ENCODE measurements around the gene MASTL. TPM values are rescaled to one million over a fixed set of nuclear protein-coding genes. Genes with fewer than 3 reads are reported as not detected.

The MASTL gene
- total RNA-seq, 1 experiment from 2014 or later: 13.8 TPM

DNA sequence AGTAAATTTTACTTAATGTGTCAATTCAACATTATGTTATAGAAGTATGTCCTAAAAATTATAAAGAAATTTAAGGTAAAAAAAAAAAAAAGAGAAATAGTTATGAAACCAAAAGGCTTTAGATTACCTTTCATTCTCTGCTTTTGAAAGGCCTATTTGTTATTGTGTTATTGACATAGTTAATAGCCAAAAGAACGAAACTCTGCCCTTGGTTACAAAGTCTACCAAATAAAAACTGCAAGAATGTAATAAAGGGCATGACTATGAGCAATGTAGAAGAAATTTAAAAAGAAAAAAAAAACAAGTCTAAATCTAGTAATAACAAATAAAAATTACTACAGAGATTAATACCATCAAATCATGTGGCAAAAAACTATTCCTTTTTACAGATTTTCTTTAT is 74.9 kb downstream of the MASTL start:
- DNase-seq (ENCODE audit: low read depth, low spot score) (no peak), ATAC-seq (no peak)
- POLR2A ChIA-PET: no interaction called here
- Histone ChIP-seq H3K4me2 (ENCODE audit: low read length) (no peak overlapping the region), H3K9me2 (ENCODE audit: insufficient read depth) (no peaks in the 10 kb centered on the region), H3K36me3 (ENCODE audit: control insufficient read depth in 1 of 2, insufficient read depth in 2 of 2, low read length in 2 of 2) (peaks cover 8 to 10% of the 10 kb centered on the region in 2 experiments; a peak in 3 of 4 replicates), H3K9me3 (ENCODE audit: control insufficient read depth in 1 of 2, insufficient read depth in 1 of 2, low read depth in 1 of 2, low read length in 2 of 2) (no peaks in the 10 kb centered on the region), H3K79me2 (ENCODE audit: insufficient read depth, low read length) (no peaks in the 10 kb centered on the region), H2AFZ (ENCODE audit: low read depth, low read length, poor library complexity, severe bottlenecking) (no peak overlapping the region), H4K20me1 (ENCODE audit: insufficient read depth) (no peaks in the 10 kb centered on the region), H3K4me3 (replicated peaks in 1 of 2; ENCODE audit: low read depth in 1 of 2, low read length in 2 of 2) (no peak overlapping the region), H3K4me1 (ENCODE audit: control insufficient read depth in 1 of 2, insufficient read depth in 2 of 2, low read length in 2 of 2) (no peaks in the 10 kb centered on the region), H3K9ac (ENCODE audit: low read length) (no peak overlapping the region), H3K27me3 (ENCODE audit: insufficient read depth, low read length) (no peaks in the 10 kb centered on the region), H3K27ac (ENCODE audit: low read depth, low read length) (no peak overlapping the region)
- no TSS peak for BruUV-seq (replicated peaks)
- TF ChIP-seq EGR1 (IDR thresholded peaks at IDR 0.05; ENCODE audit: low read depth): no peak
- no peak for TF ChIP-seq POLR2A (IDR thresholded peaks at IDR 0.05; ENCODE audit: borderline replicate concordance, extremely low read depth, insufficient read depth, insufficient read length)
- TF ChIP-seq RAD21 (IDR thresholded peaks at IDR 0.05; ENCODE audit: low read depth): no peak
- no peak for TF ChIP-seq CTCF (IDR thresholded peaks at IDR 0.05 in 2 of 3, conservative IDR thresholded peaks at IDR 0.05 in 1 of 3; ENCODE audit: borderline replicate concordance in 1 of 3, insufficient read depth in 1 of 3, low read depth in 2 of 3, low read length in 2 of 3)
- no peak for TF ChIP-seq TCF7L2 (IDR thresholded peaks at IDR 0.05; ENCODE audit: borderline replicate concordance, extremely low read depth, insufficient read depth, insufficient read length)
- TF ChIP-seq ZNF274 (IDR thresholded peaks at IDR 0.05; ENCODE audit: low read depth, low read length): no peak
- no peak for TF ChIP-seq REST (IDR thresholded peaks at IDR 0.05; ENCODE audit: low read depth)
- no peak for TF ChIP-seq YY1 (IDR thresholded peaks at IDR 0.05; ENCODE audit: extremely low read depth, insufficient replicate concordance, low read depth, low read length)
- TF ChIP-seq EZH2phosphoT487 (IDR thresholded peaks at IDR 0.05; ENCODE audit: borderline replicate concordance): no peak
- TF ChIP-seq CEBPB (IDR thresholded peaks at IDR 0.05; ENCODE audit: low read depth): no peak
- TF ChIP-seq ELF1 (IDR thresholded peaks at IDR 0.05; ENCODE audit: borderline replicate concordance, low read depth): no peak
- TF ChIP-seq EZH2 (IDR thresholded peaks at IDR 0.05): no peak
- no peak for TF ChIP-seq FOSL1 (IDR thresholded peaks at IDR 0.05; ENCODE audit: low read depth)
- intact Hi-C loops (cut with micrococcal nuclease): no loop called here
- CTCF ChIA-PET: no interaction called here
- RAD21 ChIA-PET (ENCODE audit: low non-redundant PET in 1 of 2, low total read pairs in 2 of 2, uncharacterized antibody in 2 of 2, unreplicated experiment in 2 of 2): no interaction called here

All from HCT116 (cell line).